NCI-H2171 (cell line): ENCODE data around the gene PLPPR2.
A peak's percentile ranks its signal among the peaks of the same experiment; 100 is the strongest.
"Not testable (repeated sequence)": the region's sequence is repeated elsewhere in the genome, so short reads cannot be mapped to it uniquely, and the experiment has no call there.

Experiments used
- DNase-seq: peaks from one replicate; lab custom pipeline; 2025; lab: John Stamatoyannopoulos, UW

PLPPR2 gene

DNA sequence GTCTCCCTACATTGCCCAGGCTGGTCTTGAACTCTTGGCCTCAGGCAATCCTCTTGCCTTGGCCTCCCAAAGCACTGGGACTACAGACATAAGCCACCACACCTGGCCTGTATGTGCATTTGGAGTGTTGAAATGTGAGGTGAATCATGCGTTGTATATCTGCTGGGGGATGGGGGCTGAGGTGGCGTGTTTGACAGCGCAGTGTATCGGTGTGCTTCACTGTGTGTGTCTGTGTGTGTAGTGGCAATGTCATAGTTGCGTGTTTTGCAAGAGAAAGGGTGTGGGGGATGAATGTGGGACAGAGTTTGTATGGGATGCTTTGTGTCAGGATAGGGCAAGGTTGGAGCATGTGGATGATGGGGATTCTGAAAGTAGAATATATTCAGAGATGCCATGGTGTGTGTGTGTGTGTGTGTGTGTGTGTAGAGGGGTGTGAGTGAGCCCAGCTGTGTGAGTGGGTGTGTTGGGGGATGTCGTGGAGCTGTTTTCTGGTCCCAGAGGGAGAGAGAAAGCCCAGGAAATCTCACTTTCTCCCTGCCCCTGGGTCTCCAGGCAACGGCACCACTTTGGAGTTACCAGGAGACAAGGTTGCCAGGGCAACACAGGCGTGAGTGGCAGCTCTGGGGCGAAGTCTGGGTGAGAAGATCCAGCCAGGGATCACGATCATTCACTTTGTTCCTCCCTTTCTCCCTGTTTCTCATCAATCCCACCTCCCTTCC, 18.1 kb downstream of the PLPPR2 start:
- DNase-seq, result peak; percentile 77

DNA sequence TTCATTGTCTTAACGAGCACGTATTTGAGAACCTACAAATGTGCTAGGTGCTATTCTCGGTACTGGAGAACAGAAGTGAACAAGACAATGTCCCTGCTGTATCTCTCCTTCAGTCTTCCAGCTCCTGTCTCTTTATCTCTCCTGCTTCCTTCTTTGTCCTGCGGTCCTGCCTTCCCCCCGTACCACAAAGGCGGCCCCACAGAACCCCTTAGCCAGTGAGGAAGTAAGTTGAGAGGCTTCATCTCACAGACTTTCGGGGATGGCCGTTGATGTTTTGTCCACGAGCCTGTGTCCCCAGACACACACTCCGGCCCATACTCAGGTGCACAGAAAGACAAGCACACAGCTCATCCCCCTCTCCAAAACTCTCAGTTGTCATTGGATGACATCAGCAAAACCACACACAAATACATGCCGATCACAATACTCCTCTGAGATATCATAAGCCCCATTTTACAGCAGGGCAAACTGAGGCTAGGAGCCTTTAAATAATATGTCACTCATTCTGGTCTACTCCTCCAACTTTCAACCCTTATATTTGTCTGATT, 18.7 kb downstream of the PLPPR2 start:
- no peak for DNase-seq

- DNase-seq, result peak; percentile 97
These were observed 19.4 kb downstream of the PLPPR2 start, which contains the start of gene SWSAP1 for GRCh38 chr19:11374433-11375142. Gene SWSAP1, plus strand, starts transcription at chr19:11374666. Its CDS starts 15 bp downstream, at chr19:11374681.

- no peak for DNase-seq
These were observed 20.1 kb downstream of the PLPPR2 start for GRCh38 chr19:11375143-11375948.

GRCh38 chr19:11377237-11377636, 22.0 kb downstream of the PLPPR2 start:
- DNase-seq, result no peak

- DNase-seq, result no peak
These were observed 22.5 kb downstream of the PLPPR2 start for GRCh38 chr19:11377756-11378155.

DNA sequence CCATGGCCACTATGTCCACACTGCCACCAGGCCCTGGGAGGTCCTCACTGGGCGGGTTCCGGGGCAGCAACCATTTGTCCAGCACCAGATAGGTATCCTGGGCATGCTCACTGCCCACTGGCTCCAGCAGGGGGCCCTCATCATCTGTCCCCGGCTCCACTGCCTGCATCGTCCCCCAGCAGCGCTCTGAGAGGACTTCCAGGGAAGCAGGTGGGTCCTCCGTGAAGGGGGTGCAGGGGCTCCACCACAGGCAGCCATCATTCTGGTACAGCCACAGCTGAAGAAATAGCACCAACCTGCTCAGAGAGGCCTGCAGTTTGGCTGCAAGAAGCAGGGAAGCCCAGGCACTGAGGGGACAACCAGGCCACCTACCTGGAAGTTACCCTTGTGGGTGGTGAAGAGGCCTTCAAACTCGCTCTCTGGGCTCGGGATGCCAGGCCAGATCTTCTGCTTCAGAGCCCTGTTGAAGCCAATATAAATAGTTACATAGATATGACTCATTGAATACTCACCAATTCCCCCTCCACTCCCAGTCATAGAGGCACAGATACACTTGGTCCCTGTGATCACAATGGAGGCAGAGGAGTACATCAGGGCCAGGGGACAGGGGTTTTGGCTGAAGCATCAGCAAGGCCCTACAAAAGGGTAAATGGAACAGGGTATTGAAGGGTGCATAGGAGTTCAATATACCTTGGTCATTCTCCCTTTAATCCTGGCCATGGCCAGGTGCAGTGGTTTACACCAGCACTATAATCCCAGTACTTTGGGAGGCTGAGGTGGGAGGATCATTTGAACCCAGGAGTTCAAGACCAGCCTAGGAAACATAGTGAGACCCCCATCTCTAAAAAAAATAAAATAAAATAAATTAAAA, 23.3 kb downstream of the PLPPR2 start:
- DNase-seq, result no peak

GRCh38 chr19:11379269-11379845, 24.1 kb downstream of the PLPPR2 start:
- DNase-seq, result not testable (repeated sequence)

- no peak for DNase-seq
These were observed 24.7 kb downstream of the PLPPR2 start for GRCh38 chr19:11379857-11380350.

DNA sequence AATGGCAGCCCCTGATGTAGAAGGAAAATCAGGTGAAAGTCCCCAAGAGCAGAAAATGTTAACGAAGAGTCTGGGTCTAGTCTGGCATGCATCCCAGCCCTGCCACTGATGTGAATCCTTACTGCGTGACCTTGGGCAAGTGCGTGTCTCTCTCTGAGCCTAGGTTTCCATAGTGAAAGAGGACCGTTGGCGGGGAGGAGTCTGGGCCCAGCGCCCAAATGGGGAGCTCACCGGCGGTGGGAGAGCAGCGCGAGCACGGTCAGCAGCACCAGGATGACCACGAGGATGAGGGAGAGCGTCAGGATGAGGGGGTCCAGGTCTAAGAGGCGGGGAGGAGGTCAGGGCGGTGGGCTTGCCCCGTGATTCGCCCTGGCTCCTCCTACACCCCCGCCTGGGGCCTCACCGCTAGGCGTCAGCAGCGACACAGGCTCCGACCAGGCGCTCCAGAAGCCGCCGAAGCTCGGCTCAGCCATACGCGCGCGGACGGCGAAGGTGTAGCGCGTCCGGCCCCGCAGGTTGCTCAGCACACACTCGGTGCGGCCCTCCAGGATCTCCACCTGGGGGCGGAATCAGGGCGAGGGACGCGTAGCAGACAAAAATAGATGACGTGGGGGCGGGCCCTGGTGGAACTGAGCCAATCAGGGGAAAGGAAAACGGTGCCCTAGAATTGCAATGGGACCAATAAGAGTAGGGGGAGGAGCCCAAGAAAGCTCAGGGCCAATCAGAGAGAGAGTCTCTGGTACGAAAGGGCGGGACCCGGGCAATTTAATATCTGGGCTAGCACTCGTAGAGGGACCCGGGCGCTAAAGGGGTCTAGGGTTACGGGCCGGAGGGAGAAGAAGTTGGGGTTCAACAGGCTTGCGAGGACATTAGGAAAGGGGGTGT, 25.7 kb downstream of the PLPPR2 start:
- DNase-seq, result no peak

DNA sequence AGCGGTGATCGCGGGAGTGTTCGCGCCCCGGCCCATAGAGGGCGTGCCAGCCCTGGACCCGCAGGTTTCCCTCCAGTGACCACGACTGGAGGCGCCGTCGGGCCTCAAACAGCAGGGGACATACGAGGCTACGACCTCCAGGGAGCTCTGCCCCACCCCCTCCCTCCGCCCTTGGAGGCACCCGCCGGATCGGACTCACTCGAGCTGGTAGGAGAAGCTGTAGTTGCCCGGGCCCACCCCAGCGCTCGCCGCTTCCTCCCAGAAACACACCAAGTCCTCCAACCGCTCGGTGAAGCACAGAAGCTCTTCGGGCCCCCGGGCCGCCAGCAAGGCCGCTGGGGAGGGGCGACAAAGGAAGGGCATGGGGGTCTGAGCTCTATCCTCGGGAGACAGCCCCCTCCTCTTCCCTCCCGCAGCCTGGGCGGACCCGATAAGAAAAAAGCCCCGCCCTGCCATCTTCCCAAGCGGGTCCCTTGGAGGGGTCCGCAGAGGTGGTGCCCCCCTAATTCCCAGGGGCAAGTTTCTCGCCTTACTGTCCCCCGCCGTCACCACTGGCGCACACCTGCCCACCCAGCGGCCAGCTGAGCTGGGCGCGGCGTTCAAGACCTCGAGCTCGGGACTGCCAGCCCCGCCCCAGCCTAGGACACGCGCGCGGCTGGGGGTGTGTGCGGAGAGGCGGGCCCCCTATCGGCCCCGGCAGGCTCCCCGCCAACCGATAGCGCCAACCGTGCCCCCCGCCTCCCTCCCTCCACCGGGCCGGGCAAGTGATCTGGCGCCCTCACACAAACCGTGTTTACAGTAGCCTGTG, 27.9 kb downstream of the PLPPR2 start:
- peak; percentile 37 for DNase-seq

- DNase-seq, result no peak
These were observed 28.4 kb downstream of the PLPPR2 start for GRCh38 chr19:11383706-11384048.

GRCh38 chr19:11384778-11385129, 29.5 kb downstream of the PLPPR2 start:
- no peak for DNase-seq

DNA sequence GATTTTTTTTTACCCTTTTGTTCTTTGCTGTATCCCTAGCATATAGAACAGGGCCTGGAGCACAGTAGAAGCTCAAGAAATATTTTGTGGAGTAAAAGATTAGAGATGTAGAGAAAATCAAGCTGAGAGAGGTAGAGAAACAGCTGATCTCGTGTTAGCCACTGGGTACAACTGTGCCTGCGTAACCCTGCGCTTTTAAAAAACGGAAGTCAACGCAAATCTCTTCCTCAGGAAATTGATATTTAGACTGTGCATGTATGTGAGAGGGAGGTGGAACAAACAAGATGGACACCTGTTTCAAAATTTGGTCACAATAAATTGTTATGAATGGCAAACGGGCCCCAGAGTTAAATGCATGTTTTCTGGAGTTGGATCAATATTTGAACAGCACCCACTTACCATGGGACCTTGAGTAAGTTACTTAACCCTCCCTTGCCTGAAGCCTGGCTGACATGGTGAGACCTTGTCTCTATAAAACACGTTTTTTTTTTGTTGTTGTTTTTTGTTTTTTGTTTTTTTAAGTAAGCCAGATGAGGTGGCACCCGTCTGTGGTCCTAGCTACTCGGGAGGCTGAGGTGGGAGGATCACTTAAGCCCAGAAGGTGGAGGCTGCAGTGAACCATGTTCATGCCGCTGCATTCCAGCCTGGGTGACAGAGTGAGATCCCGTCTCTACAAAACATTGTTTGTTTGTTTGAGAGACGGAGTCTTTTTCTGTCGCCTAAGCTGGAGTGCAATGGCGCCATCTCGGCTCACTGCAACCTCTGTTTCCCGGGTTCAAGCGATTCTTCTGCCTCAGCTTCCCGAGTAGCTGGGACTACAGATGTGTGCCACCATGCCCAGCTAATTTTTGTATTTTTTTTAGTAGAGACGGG, 32.2 kb downstream of the PLPPR2 start:
- no peak for DNase-seq

- DNase-seq, result no peak
These were observed 35.1 kb downstream of the PLPPR2 start for GRCh38 chr19:11390359-11390758.

DNA sequence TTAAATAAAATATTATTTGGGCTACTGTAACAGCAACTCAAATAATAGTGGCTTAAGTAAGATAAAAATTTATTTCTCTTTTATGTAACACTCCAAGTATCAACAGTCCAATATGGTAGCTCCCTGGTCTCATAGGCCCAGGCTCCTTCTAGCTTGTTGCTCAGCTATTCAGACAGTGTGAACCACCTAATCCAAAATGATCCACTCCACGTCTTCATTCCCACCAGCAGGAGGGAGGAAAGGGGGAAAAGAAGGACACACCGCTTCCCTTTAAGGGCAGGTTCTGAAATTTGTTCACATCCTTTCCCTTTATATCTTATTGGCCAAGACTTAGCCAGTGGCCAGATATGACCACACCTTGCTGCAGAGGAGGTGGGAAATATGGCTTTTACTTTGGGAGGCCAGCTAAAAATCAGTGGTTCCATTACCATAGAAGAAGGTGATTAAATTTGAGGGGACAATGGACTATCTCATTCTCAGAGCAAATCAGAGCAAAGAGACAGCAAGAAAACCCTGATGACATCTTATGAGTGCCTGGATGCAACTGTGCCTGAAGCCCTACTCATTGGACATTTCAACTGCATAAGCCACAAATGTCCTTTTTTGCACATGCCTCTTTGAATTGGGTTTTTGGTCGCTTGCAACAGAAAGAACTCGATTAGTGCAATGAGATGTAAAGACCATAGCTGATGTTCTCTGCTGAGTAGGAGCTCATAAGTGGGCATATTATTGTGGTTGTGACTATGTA, 35.9 kb downstream of the PLPPR2 start:
- no peak for DNase-seq

DNA sequence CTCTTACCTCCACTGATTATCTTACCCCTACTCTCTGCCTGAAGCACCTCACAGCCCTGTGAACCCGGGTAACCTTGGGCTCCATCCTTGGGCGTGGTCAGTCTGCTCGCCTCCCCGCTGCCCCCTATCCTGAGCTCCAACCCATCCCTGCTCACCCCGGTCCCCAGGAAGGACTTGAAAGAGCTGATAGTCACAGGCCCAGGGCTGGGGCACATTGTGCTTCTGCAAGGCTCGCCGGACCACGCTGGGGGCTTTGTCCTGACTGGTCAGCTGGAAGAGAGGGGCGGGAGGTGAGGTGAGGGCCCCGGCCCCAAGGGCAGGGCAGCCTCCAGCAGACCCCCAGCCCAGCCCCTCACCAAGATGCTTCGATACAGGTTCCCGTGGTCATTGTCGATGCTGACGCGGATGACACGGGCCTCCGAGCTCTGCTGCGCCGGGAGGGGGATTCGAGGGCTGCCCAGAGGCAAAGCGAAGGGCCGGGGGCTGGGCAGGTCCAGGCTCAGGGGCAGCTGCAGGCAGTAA, 41.9 kb downstream of the PLPPR2 start:
- no peak for DNase-seq
